ENCODE data around the gene UBE2V1. TPM values are rescaled to one million over a fixed set of nuclear protein-coding genes. Genes with fewer than 3 reads are reported as not detected.
"Not testable (repeated sequence)": the region's sequence is repeated elsewhere in the genome, so short reads cannot be mapped to it uniquely, and the experiment has no call there.

The UBE2V1 gene
- total and polyA plus RNA-seq, 7 donors: 45.2 to 165 (median 60.3) TPM

DNA sequence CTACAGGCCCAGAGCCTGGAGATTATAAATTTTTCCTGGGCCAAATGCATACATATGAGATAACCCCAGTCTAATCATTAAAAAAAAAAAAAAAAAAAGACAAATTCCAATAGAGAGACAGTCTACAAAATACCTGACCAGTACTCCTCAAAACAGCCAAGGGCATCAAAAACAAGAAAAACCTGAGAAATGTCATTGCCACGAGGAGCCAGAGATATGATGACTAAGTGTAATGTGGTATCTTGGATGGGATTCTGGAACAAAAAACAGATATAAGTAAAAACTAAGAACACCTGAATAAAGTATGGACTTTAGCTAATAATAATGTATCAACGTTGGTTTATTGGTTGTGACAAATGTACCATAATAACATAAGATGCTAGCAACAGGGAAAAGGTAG lies 24.9 kb downstream of the UBE2V1 start:
- 51 to 79% (median 51%) methylated on average over 2 of the region's 2 CpGs for WGBS, 3 donors
- intact Hi-C loops (cut with DNase I): loop anchor here in 1 of 2 donors (5.0 kb wide), 1 partner anchor 106 kb away; the partner anchor contains the start of gene SNAI1
- ATAC-seq (no peak), DNase-seq (no peak)
- peaks cover 33% of the 10 kb centered on the region for H3K4me1 ChIP-seq
- no peak overlapping the region for H3K4me3 ChIP-seq
- no peaks in the 10 kb centered on the region for H3K27me3 ChIP-seq (ENCODE audit: insufficient read depth in 3 of 3, low read length in 2 of 3)
- no peak overlapping the region for H3K27ac ChIP-seq
- H3K36me3 ChIP-seq (ENCODE audit: insufficient read depth in 1 of 2, low read depth in 1 of 2): peaks cover 0 to 17% of the 10 kb centered on the region in 2 donors
- no peaks in the 10 kb centered on the region for H3K9me3 ChIP-seq
- TF ChIP-seq, protein P1, sequence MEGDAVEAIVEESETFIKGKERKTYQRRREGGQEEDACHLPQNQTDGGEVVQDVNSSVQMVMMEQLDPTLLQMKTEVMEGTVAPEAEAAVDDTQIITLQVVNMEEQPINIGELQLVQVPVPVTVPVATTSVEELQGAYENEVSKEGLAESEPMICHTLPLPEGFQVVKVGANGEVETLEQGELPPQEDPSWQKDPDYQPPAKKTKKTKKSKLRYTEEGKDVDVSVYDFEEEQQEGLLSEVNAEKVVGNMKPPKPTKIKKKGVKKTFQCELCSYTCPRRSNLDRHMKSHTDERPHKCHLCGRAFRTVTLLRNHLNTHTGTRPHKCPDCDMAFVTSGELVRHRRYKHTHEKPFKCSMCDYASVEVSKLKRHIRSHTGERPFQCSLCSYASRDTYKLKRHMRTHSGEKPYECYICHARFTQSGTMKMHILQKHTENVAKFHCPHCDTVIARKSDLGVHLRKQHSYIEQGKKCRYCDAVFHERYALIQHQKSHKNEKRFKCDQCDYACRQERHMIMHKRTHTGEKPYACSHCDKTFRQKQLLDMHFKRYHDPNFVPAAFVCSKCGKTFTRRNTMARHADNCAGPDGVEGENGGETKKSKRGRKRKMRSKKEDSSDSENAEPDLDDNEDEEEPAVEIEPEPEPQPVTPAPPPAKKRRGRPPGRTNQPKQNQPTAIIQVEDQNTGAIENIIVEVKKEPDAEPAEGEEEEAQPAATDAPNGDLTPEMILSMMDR (IDR thresholded peaks at IDR 0.05): no peak

DNA sequence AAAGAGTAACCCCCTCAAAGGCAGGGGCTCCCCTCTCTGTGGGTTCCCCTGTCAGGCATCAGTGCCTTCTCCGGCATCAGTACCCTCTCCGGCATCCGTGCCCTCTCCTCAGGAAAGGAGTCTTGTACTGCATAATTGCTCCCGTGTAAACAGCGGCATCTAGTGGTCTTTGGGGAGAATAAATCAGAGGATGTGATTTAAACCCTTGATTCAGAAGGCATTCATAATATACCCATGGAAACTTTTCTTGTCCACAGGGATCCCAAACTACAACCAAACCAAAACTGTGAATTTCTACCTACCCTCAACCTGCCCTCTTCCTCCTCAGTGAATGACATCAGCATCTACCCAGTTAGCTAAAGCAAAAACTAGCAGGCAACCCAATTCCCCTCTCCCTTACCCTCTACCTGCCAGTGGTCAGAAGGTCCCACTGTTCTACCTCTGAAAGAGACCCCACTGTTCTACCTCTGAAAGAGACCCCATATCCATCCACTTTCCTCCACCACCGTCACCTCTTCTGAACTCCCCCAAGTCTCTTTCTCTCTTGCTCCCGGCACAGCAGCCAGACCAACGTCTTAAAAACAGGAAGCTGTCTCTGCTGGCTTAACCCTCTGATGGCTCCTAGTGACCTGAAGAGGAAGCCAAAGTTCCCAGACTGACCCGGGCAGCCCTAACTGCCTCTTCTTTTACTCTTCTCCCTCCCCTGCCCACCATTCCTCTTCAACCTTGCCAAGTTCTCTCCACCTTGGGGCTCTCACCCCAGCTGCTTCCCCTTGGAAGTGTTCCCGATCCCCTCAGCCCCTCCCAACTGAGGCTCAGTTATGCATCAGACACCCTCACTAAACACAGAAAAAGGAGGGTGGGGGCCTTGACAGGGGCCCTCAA lies 27.2 kb downstream of the UBE2V1 start:
- intact Hi-C loops (cut with DNase I): loop anchor here in 1 of 2 donors (5.0 kb wide), 1 partner anchor 103 kb away; the partner anchor contains the start of gene SNAI1
- TF ChIP-seq, protein P1 (IDR thresholded peaks at IDR 0.05): peak; percentile 74
- peaks cover 0 to 39% of the 10 kb centered on the region in 2 donors for H3K36me3 ChIP-seq (ENCODE audit: insufficient read depth in 1 of 2, low read depth in 1 of 2)
- H3K27ac ChIP-seq: peak overlapping the region; percentile 62
- 3 to 5% (median 3%) methylated on average over 10 of the region's 10 CpGs for WGBS, 3 donors
- peak overlapping the region; percentile 47 for H3K4me3 ChIP-seq
- no peaks in the 10 kb centered on the region for H3K27me3 ChIP-seq (ENCODE audit: insufficient read depth in 3 of 3, low read length in 2 of 3)
- H3K9me3 ChIP-seq: no peaks in the 10 kb centered on the region
- DNase-seq (no peak), ATAC-seq (peak; percentile 69 to 82 (median 72))
- peaks cover 22% of the 10 kb centered on the region for H3K4me1 ChIP-seq

DNA sequence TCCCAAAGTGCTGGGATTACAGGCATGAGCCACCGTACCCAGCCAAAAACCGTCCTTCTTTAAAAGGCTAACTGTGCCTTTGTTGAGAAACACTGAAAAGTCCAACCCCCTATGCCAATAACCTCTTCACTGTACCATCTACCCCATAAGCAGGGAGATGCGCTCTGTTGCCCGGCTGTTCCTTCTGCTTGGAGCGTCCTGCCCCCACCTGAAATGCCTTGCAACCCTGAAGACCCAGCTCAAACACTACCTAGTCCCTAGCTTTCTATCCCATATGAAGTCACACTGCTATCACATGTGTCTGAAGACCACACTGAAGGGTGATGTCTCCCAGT lies 27.8 kb downstream of the UBE2V1 start:
- TF ChIP-seq, protein P1 (IDR thresholded peaks at IDR 0.05): no peak
- Histone ChIP-seq H3K4me3 (no peak overlapping the region), H3K27ac (no peak overlapping the region), H3K9me3 (no peaks in the 10 kb centered on the region), H3K27me3 (ENCODE audit: insufficient read depth in 3 of 3, low read length in 2 of 3) (no peaks in the 10 kb centered on the region), H3K36me3 (ENCODE audit: insufficient read depth in 1 of 2, low read depth in 1 of 2) (peaks cover 0 to 35% of the 10 kb centered on the region in 2 donors), H3K4me1 (peaks cover 22% of the 10 kb centered on the region)
- intact Hi-C loops (cut with DNase I): loop anchor here in 1 of 2 donors (5.0 kb wide), 1 partner anchor 103 kb away; the partner anchor contains the start of gene SNAI1
- DNase-seq (no peak), ATAC-seq (no peak)
- WGBS, 3 donors: 67 to 79% (median 71%) methylated on average over 5 of the region's 5 CpGs

DNA sequence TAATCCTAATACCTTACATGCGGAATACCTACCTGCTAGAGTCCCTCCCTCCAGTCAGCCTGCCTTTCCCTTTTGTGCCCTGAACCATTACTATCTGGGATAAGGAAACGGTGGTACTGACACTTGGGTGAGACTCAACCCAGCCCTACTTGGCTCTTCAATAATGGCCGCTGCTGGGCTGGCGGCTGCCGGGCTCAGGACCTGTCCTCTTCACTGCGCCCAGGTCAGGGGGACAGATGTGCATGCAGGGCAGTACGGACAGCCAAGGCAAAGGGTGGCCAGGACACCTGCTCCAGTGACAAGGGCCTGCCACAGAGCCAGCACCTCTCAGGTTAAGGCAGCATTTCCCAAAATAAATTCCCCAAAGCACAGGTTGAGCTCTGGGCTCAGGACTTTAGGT lies 29.9 kb downstream of the UBE2V1 start:
- no peak overlapping the region for H3K4me3 ChIP-seq

DNA sequence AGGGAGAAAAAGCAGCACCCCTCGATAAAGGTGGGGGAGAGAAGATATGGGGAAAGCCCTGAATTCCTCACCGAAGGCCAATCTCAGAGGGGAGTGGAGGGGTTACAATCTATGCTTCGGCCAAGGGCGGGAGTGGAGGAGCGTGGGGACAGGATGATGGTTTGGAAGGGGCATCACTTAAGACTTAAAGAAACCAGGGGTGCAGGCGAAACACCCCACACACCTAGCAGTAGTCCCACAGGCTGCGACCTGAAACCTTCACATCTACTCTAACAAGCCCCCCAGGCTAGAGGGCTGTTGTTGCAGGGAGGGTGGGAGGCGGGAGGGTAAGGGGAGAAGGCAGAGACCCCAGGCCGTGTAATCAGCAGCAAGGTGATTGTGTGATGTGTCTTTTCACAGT lies 30.9 kb downstream of the UBE2V1 start:
- H3K9me3 ChIP-seq; H3K27ac ChIP-seq; DNase-seq; H3K4me3 ChIP-seq; H3K27me3 ChIP-seq (ENCODE audit: insufficient read depth in 3 of 3, low read length in 2 of 3); ATAC-seq; intact Hi-C loops (cut with DNase I): not testable (repeated sequence)
- Histone ChIP-seq H3K4me1 (peaks cover 16% of the 10 kb centered on the region), H3K36me3 (ENCODE audit: insufficient read depth in 1 of 2, low read depth in 1 of 2) (peaks cover 0 to 23% of the 10 kb centered on the region in 2 donors)
- 87 to 89% (median 89%) methylated on average over 9 of the region's 9 CpGs for WGBS, 3 donors

More for the DNA sequence above, 29.9 kb downstream of the UBE2V1 start:
- H3K36me3 ChIP-seq (ENCODE audit: insufficient read depth in 1 of 2, low read depth in 1 of 2): peaks cover 0 to 28% of the 10 kb centered on the region in 2 donors
- TF ChIP-seq, protein P1 (IDR thresholded peaks at IDR 0.05): no peak
- 61 to 96% (median 61%) methylated on average over 7 of the region's 7 CpGs for WGBS, 3 donors
- H3K27ac ChIP-seq: no peak overlapping the region
- ATAC-seq: peak in 2 of 4 donors; percentile 13 to 22
- DNase-seq: no peak
- H3K27me3 ChIP-seq (ENCODE audit: insufficient read depth in 3 of 3, low read length in 2 of 3): no peaks in the 10 kb centered on the region
- H3K4me1 ChIP-seq: peaks cover 22% of the 10 kb centered on the region
- intact Hi-C loops (cut with DNase I): no loop called here
- H3K9me3 ChIP-seq: no peaks in the 10 kb centered on the region
